ENCODE data around the gene AKT2.
"Not testable (repeated sequence)": the region's sequence is repeated elsewhere in the genome, so short reads cannot be mapped to it uniquely, and the experiment has no call there.

AKT2 gene

GRCh38 chr19:40232949-40233810, 52.0 kb downstream of the AKT2 start:
- DNase-seq: no peak

DNA sequence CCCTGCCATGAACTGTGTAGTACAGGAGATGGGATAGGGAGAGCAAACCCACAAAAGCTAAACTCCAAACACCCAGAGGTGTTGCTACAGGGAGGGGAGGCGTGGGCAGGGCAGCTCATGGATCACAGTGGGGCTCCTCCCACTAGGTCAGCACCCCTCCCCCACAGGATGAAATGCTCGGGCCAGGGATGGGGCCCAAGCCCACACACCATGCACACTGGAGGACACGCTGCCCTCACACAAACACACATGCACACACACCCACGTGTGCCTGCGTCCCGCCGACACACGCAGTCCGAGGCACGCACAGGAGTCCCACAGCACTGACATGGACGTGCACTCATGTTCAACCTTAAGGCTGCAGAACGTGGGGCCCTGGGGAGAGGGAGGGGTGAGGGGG, 52.7 kb downstream of the AKT2 start:
- DNase-seq: no peak

GRCh38 chr19:40231544-40232424, 53.4 kb downstream of the AKT2 start:
- no peak for DNase-seq

DNA sequence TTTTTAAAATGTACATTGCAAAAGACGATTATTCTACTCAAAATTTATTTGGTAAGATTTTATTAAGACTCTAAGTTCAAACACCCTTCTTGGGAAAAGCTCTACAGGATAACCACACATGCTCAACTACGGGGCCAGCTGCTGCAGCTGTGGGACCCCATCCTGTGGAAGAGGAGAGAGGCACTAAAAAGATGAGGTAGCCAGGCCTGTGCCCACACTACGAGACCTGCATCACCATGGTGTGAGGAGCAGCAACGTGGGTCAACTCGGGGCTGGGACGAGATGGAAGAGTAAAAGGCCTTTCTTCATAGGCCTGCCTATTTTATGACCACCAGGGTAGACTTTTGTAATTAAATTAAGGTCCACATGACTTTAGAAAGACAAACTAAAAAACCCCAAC, 54.1 kb downstream of the AKT2 start:
- no peak for DNase-seq

GRCh38 chr19:40229926-40230417, 55.2 kb downstream of the AKT2 start:
- no peak for DNase-seq

DNA sequence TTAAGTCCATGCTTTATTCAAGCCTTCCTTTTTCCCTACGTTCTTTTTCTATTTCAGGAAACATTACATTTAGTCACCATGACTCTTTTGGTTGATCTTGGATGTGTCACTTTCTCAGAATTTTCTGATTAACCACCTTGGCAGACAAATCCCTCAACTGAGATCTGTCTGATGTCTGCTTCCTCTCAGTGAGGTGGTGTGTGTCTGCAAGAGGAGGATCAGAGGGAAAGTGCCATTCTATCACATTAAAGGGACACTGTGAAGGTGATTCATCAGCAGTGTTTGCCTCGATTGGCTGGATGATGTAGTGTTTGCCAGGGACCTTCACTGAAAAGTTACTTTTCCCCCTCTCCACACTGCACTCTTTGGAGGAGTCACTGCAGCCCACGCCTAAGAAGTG, 55.7 kb downstream of the AKT2 start:
- DNase-seq: no peak

DNA sequence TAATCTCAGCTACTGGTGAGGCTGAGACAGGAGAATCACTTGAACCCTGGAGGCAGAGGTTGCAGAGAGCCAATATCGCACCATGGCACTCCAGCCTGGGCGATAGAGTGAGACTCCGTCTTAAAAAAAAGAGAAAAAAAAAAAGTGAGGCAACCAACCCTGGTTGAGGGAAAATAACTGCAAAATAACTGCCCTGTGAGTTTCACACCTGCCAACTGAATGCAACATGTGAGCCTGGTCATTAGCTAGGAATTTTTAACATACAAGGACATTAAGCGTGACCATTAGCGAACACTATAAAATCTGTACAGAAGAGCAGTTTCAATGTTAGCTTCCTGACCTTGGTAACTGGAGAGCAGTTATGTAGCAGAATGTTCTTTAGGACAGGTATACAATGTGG, 56.3 kb downstream of the AKT2 start:
- DNase-seq: no peak

GRCh38 chr19:40228346-40228745, 56.8 kb downstream of the AKT2 start:
- DNase-seq: no peak

- DNase-seq: no peak
These were observed 59.5 kb downstream of the AKT2 start for GRCh38 chr19:40225440-40226305.

DNA sequence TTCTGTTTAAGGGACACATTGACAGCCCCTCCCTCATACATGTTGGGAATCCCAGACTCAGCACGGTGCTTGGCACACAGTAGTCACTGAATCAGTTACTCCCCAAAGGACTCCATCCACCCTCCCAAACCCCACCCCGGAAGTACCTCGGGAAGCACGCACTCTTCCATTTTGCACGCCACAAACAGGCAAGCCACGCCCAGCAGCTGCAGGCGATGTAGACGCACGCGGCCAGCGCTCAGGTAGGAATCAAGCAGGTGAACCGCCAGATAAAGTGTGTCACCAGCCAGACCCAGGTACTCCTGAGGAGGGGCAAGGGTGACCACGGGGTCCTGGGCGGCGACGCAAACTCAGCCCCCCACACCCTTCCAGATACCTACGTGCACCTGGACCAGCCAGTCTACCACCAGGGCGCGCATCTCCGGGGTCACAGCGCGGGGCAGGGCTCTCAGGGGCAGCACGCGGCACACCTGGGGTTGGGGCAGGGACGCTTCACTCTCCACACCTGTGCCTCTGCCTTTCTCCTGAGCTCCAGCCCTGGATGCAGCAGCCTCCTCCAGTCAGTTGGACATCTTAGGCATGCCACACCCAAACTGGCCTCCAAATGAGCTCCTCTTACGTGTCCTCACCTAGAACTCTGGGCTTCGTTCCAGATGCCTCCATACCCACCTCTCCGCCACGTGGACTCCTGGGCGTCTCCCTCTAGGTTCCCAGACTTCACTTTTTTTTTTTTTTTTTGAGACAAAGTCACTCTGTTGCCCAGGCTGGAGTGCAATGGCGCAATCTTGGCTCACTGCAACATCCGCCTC, 60.6 kb downstream of the AKT2 start:
- DNase-seq: no peak

GRCh38 chr19:40223135-40223822, 61.9 kb downstream of the AKT2 start:
- no peak for DNase-seq

DNA sequence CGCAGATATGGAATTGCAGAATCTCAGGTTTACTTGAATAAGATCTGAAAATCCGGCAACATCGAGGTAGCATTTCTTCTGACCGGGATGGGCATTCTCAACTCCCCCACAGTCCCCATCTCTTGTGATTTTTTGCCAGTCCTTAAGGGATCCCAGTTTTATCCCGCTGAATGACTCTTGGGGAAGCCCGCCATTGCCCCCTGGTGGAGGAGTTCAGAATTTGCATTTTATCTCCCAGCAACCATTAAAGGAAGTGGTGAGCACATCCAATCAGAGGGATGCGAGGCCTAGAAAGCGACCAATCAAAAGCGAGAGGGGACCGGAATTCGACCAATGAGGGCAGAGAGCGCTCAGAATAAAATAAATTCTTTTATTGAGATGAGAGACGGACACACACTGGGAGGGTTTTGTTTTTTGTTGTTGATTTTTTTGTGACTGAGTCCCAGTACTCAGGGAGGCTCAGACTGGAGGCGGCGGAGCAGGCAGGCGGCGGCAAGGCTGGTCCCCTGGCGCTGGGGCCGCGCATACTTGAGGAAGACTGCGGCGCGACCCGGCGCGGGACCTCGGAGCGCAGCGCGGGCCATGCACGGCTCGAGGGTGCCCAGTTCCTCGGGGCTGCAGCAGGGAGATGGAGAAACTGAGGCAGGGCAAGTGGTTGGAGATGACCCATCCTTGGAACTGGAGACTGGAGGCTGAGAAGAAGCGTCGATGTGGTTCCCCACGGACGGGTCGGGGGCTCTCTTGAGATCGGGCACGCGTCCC, 63.1 kb downstream of the AKT2 start:
- peak; percentile 83 for DNase-seq

GRCh38 chr19:40220674-40221073, 64.5 kb downstream of the AKT2 start:
- DNase-seq: no peak

- no peak for DNase-seq
These were observed 65.3 kb downstream of the AKT2 start for GRCh38 chr19:40219721-40220276.

- DNase-seq: not testable (repeated sequence)
These were observed 66.1 kb downstream of the AKT2 start for GRCh38 chr19:40219029-40219428.

DNA sequence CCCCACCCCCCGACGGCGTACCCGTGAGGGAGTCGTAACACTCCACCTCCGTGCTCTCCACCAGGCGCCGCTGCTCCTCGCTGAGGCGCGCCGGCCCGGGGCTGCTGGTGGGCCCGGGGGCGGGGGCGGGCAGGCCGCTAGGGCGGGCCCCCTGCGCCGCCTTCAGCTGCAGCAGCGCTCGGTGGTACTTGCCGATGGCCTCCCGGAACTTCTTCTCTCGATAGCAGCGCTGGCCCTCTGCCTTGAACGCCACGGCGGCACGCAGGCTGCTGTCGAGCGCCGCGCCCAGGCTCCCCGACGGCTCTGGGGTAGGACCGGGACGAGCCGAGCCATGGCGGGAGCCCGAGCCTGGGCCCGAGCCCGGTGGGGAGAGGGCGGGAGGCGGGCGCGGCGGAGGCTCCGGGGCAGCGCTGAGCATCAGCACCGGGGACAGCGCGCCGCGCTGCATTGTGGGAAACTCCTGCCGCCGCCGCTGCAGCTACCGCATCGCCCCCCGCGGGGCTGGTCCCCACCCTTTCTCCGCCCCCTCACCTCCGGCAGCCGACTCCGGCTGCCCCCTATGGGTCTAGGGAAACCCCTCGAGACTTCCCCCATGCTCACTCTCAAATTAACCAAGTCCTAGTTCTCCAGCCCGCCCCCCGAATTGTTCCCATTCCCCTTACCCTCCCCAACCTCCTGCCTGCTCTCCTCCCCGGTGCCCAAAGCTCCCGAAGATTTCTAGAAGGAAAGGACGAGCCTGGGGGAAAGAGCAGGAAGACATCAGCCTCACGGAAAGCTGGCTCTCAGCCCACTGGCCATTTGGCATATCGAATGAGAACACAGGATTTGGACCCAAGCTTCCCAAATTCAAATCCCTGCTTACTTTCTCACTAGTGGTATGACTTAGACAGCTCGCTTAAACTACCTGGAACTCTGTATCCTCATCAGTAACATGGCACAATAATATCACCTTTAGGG, 66.9 kb downstream of the AKT2 start, which contains the start of gene TTC9B:
TSS of gene TTC9B (minus strand) at position 451 of the 957 bp plus-strand sequence. CDS start at position 448, 3 bp downstream.
- no peak for DNase-seq

- DNase-seq: no peak
These were observed 67.9 kb downstream of the AKT2 start for GRCh38 chr19:40217027-40217810.

DNA sequence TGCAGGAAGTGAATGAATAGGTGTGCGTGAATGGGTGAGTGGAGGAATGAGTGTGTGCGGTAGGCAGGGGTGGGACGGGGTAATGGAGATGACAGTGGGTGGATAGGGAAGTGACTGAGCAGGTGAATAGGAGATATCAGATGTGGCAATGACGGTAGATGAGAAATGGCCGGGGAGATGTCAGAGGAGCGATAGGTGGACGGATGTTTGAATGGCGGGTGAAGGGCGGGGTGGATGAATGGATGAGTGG, 68.4 kb downstream of the AKT2 start:
- no peak for DNase-seq
